K562 (cell line): Measurements from ENCODE around the gene C10orf53. TPM values are rescaled to one million over a fixed set of nuclear protein-coding genes. Genes with fewer than 3 reads are reported as not detected.
A peak's percentile ranks its signal among the peaks of the same experiment; 100 is the strongest.

Experiments
- ADNP ChIP-seq: fragments of 200-800 bp; sonication (Bioruptor generic); IDR thresholded peaks from 2 replicates; pipeline ENCODE4 v1.6.1; 2016; ENCODE audit warnings: missing genetic modification characterization, missing compliant biosample characterization
- BRF1 ChIP-seq: IDR thresholded peaks from 3 replicates; pipeline ENCODE4 v1.6.1; 2011; ENCODE audit warnings: borderline replicate concordance, mild to moderate bottlenecking; ENCODE audit not compliant: insufficient read length; ENCODE audit errors: extremely low read depth
- CBFA2T3 ChIP-seq: fragments of 450-650 bp; IDR thresholded peaks from 2 replicates; pipeline ENCODE4 v1.6.1; 2017
- PHF20 ChIP-seq: fragments of 450-650 bp; IDR thresholded peaks from 2 replicates; pipeline ENCODE4 v1.6.1; 2018; ENCODE audit not compliant: partially characterized antibody
- polyA plus RNA-seq, 8 experiments: library from polyadenylated mRNA; depleted of rRNA in 4 of 8; stranded (reverse) in 5 of 8; unstranded in 3 of 8; fragments of >200 nt; fragmentation: Nextera tagmentation in 2 of 8; fragmentation: Illumina TruSeq in 1 of 8; extraction: Ambion mirVana in 2 of 8; extraction: Trizol in 1 of 8; gene quantifications; 2 replicates each; pipeline versions ENCODE4 v1.2.1 to v1.2.3, GENCODE V29; 2011 to 2014; ENCODE audit warnings: inconsistent platforms in 1 of 8, missing spikeins in 1 of 8
- total RNA-seq, 7 experiments: library from RNA; depleted of rRNA in 6 of 7; stranded (reverse); fragments of >200 nt in 6 of 7; fragmentation: Illumina TruSeq in 2 of 7; extraction: Trizol in 2 of 7; gene quantifications; 2 replicates each; pipeline versions ENCODE4 v1.2.1 to v1.2.3, GENCODE V29; 2011 to 2021; ENCODE audit warnings: low replicate concordance in 1 of 7
- TF ChIP-seq, protein P1 (sequence below): sonication (generic); IDR thresholded peaks from 2 replicates; pipeline ENCODE4 v1.6.1; 2016
- TF ChIP-seq, protein P2 (sequence below), 2 experiments: fragments of 450-650 bp in 1 of 2; IDR thresholded peaks; 2 replicates each; pipeline ENCODE4 v1.6.1; 2011 to 2017; ENCODE audit warnings: low read depth in 2 of 2, antibody characterized with exemption in 1 of 2, borderline replicate concordance in 1 of 2, low read length in 1 of 2, mild to moderate bottlenecking in 1 of 2, mixed read lengths in 1 of 2; ENCODE audit not compliant: control insufficient read depth in 1 of 2
- TF ChIP-seq, protein P3 (sequence below): fragments of 450-650 bp; formaldehyde crosslinking; IDR thresholded peaks from 2 replicates; pipeline ENCODE4 v1.4.0; 2022; ENCODE audit warnings: missing genetic modification characterization
- TF ChIP-seq, protein P4 (sequence below), 2 experiments: fragments of 450-650 bp; IDR thresholded peaks; 2 replicates each; pipeline ENCODE4 v1.6.1; 2016

Gene C10orf53
- total and polyA plus RNA-seq, 9 of the 15 experiments (the other 6 are each of a cell fraction or from before 2014, with no cell fraction given), result not detected

DNA sequence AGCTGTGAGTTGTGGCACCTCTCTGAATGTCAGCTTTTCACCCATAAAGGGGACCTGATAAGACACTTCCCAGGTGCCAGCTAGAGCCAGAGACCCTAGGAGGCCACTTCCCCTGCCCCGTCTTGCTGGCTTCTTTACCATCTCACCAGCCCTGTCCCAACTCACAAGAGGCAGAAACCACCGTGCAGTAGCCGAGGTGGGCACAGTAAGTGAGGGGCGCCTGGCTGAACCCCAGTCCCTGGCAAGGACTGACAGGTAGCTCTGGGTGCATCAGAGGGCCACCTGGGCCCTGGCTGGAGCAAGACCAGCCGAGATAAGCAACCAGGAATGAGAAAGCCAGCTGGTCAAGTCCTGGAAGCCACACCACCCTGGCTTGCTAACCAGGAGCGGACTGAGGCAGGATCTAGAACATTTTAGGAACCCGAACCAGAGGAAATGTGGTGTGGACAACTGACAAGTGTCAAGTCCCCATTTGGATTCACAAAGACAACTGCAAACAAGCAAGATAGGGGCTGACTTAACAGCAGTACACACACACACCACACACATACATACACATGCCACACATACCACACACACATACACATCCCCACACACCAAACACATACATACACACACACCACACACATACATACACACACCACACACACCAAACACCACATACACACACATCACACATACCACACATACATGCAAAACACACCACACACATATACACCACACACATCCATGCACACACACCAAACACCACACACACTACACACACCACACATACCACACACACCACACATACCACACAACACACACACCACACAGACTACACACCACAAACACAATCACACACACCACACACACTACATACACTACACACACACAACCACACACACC, 61.9 kb downstream of the C10orf53 start (continued):
- TF ChIP-seq, protein P1, sequence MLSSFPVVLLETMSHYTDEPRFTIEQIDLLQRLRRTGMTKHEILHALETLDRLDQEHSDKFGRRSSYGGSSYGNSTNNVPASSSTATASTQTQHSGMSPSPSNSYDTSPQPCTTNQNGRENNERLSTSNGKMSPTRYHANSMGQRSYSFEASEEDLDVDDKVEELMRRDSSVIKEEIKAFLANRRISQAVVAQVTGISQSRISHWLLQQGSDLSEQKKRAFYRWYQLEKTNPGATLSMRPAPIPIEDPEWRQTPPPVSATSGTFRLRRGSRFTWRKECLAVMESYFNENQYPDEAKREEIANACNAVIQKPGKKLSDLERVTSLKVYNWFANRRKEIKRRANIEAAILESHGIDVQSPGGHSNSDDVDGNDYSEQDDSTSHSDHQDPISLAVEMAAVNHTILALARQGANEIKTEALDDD, result no peak
- TF ChIP-seq BRF1, result no peak
- TF ChIP-seq, protein P2, sequence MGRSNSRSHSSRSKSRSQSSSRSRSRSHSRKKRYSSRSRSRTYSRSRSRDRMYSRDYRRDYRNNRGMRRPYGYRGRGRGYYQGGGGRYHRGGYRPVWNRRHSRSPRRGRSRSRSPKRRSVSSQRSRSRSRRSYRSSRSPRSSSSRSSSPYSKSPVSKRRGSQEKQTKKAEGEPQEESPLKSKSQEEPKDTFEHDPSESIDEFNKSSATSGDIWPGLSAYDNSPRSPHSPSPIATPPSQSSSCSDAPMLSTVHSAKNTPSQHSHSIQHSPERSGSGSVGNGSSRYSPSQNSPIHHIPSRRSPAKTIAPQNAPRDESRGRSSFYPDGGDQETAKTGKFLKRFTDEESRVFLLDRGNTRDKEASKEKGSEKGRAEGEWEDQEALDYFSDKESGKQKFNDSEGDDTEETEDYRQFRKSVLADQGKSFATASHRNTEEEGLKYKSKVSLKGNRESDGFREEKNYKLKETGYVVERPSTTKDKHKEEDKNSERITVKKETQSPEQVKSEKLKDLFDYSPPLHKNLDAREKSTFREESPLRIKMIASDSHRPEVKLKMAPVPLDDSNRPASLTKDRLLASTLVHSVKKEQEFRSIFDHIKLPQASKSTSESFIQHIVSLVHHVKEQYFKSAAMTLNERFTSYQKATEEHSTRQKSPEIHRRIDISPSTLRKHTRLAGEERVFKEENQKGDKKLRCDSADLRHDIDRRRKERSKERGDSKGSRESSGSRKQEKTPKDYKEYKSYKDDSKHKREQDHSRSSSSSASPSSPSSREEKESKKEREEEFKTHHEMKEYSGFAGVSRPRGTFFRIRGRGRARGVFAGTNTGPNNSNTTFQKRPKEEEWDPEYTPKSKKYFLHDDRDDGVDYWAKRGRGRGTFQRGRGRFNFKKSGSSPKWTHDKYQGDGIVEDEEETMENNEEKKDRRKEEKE (IDR thresholded peaks at IDR 0.05; ENCODE audit: borderline replicate concordance in 1 of 2, control insufficient read depth in 1 of 2, low read depth in 2 of 2, low read length in 1 of 2), result no peak
- peak; percentile 58 for TF ChIP-seq ADNP
- TF ChIP-seq, protein P3, sequence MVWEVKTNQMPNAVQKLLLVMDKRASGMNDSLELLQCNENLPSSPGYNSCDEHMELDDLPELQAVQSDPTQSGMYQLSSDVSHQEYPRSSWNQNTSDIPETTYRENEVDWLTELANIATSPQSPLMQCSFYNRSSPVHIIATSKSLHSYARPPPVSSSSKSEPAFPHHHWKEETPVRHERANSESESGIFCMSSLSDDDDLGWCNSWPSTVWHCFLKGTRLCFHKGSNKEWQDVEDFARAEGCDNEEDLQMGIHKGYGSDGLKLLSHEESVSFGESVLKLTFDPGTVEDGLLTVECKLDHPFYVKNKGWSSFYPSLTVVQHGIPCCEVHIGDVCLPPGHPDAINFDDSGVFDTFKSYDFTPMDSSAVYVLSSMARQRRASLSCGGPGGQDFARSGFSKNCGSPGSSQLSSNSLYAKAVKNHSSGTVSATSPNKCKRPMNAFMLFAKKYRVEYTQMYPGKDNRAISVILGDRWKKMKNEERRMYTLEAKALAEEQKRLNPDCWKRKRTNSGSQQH (CRISPR knock-in tag), result 0 out of 2 replicates have a peak, but pooled peaks have one; percentile 14
- TF ChIP-seq PHF20, result peak; percentile 77
- TF ChIP-seq, protein P4, sequence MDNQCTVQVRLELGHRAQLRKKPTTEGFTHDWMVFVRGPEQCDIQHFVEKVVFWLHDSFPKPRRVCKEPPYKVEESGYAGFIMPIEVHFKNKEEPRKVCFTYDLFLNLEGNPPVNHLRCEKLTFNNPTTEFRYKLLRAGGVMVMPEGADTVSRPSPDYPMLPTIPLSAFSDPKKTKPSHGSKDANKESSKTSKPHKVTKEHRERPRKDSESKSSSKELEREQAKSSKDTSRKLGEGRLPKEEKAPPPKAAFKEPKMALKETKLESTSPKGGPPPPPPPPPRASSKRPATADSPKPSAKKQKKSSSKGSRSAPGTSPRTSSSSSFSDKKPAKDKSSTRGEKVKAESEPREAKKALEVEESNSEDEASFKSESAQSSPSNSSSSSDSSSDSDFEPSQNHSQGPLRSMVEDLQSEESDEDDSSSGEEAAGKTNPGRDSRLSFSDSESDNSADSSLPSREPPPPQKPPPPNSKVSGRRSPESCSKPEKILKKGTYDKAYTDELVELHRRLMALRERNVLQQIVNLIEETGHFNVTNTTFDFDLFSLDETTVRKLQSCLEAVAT (IDR thresholded peaks at IDR 0.05), result peak; percentile 28 to 46; a peak in 2 of 4 replicates
- TF ChIP-seq CBFA2T3, result peak; percentile 18; the same call in 1 of the 2 replicates
